HG02938 (cell line): Measurements from ENCODE around the gene ROGDI.

Experiments used
- ATAC-seq: cut with Tn5 transposase; IDR thresholded peaks from one replicate; pipeline ENCODE4 v1.9.1; 2021; ENCODE audit warnings: mild to moderate bottlenecking, moderate library complexity; ENCODE audit not compliant: unreplicated experiment

ROGDI gene

DNA sequence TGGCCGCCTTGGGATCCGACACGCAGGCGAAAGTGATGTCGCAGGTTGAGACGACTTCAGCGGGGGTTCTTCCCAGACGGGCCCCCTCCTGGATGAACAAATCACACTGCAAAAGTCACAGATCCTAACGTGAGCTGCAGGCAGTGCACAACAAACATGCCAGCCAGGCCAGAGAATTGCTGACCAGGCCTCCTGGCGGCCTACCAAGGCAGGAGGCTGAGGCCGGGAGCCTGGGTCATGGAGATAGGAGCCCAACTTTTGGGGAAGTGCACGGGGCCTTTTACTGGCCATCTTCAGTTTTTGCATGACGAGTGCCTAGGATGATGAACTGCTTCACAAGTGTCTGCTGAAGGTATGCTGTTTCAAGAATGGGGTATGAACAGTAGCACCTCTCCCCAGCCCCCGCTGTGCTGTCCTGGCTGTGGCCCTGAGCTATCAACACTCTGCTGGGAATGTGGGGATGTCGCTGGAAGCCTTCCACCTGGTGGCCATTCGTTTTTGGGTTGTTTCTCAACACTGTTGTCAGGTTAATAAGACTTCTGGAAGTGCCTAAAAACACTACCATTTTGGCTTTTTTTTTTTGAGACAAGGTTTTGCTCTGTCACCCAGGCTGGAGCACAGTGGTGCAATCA lies 12.2 kb upstream of the ROGDI start:
- ATAC-seq = no peak

DNA sequence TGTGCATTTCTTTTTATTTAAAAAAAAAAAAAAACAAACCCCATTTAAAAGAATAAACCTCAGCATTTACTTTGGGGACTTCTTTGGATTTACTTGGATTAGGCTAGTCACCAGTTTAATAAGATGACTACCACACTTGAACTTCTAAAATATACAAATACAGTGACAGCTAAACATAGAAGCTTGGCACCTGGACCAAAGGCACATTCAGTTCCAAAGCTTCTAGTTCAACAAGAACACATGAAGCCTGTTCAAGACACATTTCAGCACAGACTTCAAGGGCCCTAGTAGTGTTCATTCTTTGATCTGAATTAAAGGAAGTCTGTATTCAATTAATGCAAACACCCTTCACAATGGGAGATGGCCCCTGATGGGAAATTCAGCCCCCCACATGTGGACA lies 11.6 kb upstream of the ROGDI start:
- no peak for ATAC-seq

DNA sequence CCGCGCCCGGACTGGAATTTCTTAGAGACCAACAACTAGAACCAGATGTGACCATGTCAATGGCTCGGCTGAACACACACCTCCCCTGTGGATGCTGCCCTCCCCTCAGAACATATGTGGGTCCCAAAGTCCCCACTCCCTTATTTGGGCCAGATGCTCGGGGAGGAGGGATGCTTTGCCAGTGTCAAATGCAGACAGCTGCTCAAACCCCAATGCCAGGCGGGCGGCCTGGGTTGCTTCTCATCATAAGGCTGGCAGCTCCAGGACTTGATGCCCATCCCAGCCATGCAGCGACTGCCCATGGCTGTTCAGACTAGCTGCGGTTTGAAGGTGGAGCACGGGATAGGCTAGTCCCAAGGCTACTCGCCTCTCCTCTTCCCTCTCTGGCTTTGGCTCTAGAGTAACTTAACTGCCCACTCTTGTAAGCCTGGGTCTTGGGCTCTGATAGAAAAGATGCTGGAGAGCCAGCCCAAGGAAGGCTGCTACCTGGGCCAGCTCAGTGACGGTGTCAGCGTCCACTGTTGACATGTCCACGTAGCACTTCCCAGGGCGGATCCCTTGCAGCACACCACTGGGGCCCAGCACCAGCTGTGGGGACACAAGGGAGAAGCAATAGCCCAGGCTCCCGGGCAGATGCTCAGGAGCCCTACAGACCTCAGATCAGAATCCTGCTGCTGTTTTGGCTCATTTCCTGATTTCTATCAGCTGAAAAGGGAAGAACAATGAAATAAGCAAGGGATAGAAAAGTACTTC lies 11.0 kb upstream of the ROGDI start:
- ATAC-seq = no peak

DNA sequence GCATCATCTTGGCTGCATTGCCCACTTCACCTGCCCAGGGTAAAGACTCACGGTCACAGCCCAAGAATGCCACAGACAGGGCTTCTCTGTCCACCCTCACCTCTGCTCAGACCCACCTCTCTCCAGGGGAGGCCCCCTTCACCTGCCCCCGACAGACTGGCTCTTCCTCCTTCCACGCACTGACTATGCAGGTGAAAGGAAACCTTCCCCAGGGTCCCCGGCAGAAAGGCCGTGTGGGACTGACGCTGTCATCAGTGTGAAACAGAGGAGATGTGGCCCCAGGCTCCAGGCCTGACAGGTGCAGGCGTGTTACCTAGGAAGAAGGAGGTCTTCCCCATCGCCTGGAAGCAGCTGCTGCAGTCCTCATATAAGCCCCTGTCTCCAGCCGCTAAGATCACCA lies 9.3 kb upstream of the ROGDI start:
- ATAC-seq = no peak

DNA sequence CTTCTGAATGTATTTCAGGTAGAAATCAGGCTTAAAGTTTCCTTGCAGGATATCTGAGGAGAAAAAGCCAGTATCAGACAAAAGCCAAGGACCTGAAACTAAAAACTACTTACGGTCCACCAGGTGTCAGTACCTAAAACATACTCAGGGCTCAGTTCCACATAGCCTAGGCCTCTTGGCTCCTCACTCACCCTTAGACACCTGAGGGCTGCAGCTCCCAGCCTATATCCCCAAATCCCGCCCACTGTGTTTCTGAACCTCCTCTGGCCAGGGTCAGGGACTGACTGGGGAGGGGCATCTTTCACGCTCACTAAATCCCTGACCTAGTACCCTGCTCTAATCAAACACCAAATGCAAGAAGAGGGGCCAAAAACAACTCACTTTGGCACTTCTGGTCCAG lies 8.8 kb upstream of the ROGDI start:
- no peak for ATAC-seq

DNA sequence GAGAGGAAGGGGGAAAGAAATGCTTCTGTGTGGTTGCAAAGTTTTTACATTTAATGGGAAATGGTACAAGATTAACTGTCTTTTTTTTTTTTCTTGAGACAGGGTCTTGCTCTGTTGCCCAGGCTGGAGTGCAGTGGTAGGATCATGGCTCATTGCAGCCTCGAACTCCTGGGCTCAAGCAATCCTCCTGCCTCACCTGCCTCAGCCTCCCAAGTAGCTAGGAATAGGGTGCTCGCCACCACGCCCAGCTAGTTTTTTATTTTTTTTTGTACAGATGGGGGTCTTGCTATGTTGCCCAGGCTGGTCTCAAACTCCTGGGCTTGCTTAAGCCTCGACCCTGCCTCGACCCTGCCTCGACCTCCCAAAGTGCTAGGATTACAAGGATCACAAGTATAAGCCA lies 3.8 kb upstream of the ROGDI start:
- ATAC-seq = no peak

DNA sequence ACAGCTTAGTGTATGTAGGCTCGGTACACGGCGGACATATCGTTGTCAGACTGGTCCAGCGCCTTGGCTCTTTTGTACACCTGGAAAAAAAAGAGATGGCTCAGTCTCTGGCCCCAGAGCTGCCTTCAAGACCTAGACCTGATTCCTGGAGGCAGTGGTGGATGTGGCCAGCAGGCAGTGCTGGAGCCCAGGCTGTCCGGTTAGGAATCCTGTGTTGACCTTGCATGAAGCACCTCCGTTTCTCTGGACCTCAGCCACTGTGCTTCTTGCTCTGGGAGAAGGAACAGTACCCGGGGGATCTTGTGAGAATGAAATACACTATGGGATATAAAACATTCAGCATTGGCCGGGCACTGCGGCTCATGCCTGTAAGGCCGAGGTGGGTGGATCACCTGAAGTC lies 2.8 kb upstream of the ROGDI start:
- ATAC-seq = no peak

DNA sequence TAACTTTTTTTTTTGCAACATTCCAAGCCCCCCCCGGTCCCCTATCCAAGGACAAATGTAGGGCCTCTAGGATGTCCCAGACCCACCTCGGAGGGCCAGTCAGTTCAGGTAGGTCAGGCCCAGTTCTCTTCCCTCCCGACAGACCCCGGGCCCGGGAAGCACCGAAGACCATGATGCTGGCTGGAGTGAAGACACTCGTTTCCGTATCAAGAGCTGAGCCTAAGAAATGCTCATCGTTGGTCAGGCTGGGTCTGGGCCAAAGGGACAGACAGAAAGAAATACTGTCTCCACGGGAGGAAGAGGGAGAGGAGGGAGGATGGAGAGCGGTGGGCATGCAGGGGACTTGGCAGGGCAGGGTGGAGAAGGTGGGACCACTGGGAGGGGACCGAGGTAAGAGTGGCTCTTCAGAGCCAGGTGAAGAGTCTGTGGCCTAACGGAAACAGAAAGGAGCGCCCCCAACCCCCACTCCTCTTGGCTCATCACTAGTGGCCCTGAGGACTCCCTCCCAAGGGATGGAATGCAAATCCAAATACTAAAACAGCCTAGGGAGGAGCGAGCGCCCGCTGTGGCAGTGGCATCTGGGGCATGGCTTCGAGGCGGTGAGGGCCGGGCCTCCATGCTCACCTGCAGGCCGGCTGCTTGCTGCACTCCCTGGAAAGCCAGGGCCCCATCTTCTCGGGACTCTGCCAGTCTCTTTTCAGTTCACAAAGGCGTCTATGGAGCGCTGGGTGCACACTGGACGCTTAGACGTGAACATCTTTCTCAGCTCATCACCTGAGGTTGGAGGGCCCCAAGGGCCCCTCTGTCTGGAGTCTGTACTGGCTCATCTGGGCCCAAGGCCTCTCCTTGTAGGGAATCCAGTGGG lies 1.7 kb upstream of the ROGDI start:
- ATAC-seq = no peak

DNA sequence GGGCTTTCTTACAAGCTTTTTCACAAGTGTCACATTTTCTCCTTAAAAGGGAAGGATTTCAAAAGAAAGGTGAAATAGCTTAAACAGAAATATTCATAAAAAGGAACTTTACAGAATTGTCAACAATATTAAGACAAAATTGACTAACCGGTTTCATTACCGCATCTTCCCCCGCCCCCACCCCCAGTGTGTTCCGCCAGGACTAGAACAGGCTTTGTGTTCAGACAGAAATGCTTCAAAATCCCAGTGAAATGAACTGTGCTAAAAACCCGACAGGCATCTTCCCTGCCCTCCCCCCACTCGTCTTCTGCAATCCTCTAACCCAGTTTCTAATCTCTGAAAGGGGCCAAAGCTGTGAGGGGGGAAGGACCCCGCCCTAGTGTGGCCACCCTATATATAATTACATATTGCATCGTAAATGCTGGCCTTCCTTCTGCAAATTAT lies 990 bp upstream of the ROGDI start:
- ATAC-seq = no peak

DNA sequence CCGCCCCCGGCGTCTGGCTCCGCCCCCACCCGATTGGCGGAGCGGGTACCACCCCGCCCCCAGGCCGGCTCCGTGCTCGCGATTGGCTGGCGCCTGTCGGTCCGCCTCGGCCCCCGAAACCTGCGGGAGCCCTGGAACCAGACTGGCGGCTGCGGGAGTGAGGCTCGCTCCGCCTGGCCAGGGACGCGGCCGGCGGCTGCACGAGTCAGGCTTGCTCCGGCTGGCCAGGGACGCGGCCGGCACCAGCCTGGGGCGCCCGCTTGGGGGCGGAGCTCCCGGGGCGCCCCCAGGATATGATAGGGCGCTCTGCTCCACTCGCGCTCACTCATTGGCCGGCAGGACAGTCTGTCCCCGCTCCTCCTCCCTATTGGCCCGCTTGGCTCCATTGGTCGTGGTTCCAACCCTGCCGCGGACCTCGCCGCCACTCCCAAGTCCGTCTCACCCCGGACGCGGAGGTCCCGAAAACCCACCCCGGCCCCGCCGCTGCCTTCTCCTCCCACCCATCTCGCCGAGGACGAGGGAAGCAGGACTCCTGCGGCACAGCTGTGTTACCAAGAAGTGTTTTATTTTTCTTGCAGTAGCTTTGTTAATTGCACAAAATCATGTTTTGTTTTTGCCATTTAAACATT lies 340 bp upstream of the ROGDI start:
- peak; percentile 85 for ATAC-seq

DNA sequence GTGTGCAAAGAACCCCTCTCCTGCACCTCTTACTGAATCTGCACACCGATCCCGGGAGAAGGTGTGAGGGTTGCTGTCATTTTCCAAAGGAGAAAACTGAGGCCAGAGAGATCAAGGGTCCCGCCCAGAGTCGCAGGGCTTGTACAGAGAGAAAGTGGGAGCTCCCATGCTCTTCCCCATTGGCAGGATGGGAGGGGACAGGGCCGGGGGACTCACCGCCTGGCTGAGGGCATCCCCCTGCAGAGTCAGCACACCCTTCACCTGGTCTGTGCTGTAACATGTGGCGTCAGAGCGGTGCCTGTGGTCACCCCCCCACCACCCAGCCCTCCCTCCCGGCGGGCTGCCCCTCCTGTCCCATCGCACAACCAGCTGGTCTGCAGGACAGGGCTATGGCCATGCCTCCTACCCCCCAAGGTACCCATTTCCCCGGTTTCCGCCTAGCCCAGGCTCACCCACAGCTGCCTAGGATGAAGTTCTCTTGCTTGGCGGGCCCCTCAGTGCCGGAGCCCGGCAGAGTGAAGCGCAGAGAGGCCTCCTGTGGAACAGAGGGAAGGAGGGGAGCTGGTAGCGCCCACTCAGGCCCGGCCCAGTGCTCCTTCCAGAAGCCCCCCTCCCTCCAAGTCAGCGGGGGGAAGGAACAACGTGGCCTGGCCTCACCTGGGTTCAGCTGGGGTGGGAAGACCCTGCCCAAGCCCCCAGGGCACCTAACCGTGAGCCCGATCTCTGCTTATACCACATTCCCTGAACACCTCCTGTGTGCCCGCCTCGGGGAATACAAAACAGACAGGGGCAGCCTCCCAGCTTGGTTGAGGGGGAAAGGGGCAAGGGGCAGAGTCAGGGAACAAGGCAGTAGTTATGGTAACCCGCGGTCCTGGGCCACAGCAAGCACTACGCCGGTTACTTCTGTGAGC lies 1.1 kb downstream of the ROGDI start:
- ATAC-seq = no peak

DNA sequence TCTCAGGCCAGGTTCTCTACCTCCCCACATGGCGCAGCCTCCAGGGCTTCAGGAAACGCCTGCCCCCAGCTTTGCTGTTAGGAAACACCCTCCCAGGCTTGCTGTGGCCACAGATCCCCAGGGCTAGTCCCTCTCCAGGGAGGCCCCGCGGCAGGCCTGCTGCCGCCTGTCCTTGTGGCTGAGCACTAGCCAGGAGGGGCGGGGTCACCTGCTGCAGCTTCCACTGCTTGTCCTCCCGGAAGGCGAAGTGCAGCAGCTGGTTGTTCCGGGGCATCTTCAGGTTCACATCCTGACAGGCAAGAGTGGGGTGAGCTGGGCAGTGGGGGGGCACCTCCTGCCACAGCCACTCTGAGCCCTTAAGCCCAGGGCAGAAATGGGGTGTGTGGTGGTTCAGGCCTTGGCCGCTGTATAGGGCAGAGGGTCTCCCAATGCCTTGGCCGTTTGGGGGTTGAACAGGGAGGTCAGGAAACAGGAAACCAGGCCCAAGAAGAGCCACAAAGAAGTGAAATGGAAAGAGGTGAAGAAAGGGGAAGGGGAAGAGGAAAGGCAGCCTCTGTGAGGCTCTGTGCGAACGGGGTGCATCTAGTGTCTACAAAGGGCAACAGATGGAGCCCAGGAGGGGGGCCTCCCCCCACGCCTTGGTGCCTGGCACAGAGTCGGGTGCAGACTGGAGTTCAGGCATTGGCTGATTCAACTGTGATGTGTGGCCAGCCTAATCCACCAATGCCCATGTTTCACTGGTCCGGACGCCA lies 2.0 kb downstream of the ROGDI start:
- ATAC-seq = no peak

DNA sequence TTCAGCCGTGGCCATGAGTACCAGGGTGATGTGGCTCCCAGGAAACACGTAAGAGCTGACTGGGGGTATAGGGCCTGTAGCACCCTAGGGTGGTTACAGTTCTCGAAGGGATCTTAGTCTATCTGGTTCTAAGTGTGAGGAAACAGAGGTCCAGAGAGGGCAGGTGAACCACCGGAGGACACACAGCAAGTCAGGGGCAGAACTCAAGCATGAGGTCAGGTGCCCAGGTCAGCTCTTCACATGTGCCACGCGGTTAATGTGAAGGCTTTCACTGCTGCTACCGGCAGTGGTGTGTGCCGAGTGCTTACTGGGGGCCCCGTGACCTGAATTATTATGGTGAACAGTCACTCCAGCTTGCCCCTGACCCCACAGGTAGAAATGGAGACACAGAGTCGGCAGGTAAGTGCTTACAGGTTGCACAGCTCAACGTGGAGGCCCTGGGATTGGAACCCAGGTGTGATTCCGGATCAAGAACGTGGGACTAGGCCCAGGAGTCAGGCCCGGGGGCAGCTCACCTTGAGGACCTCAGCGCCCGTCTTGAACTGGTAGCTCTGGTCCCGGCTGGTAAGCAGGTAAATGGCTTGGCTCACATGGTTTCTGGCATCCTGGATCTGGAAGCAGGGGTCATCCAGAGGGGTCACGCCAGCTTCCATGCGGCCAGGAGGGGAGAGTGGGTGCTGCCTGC lies 3.1 kb downstream of the ROGDI start:
- ATAC-seq = no peak

DNA sequence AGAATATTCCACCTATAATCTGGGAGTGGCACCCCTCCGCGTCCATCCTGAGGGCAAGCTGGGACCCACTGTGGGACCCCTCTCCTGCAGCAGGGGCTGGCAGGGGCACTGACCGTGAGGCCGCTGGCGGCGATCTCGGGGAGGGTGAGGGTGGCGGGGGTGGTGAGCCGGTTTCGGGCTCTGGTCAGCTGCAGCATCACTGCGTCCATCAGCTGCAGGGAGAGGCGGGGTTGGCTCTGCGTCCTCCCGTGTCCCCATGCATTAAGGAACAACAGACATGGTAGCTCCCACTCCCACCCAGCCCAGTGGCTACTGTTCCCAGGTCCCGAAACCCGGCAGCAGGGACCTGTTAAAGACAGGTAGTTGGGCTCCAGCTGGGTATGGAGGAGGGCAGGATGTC lies 4.0 kb downstream of the ROGDI start:
- no peak for ATAC-seq

DNA sequence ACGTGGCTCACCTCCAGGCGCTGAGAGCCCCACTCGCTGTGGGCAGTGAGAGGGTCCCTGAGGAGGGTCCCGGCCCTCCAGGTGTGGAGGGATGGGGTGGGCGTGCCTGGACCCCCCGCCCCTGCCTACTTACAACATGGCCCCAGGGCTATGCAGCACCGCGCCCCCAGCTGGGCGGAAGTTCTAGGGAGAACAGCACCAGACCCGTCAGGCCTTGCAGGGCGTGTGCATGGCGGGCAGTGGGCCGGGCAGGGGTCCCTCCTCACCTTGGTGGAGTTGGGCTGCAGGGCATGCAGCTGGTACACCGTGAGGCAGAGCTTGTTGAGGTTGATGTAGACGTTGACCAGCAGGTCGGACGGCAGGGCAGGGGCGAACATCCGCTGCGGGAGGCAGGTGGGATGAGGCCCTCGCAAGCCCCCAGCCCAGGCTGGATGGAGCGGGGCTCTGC lies 4.6 kb downstream of the ROGDI start:
- ATAC-seq = no peak

DNA sequence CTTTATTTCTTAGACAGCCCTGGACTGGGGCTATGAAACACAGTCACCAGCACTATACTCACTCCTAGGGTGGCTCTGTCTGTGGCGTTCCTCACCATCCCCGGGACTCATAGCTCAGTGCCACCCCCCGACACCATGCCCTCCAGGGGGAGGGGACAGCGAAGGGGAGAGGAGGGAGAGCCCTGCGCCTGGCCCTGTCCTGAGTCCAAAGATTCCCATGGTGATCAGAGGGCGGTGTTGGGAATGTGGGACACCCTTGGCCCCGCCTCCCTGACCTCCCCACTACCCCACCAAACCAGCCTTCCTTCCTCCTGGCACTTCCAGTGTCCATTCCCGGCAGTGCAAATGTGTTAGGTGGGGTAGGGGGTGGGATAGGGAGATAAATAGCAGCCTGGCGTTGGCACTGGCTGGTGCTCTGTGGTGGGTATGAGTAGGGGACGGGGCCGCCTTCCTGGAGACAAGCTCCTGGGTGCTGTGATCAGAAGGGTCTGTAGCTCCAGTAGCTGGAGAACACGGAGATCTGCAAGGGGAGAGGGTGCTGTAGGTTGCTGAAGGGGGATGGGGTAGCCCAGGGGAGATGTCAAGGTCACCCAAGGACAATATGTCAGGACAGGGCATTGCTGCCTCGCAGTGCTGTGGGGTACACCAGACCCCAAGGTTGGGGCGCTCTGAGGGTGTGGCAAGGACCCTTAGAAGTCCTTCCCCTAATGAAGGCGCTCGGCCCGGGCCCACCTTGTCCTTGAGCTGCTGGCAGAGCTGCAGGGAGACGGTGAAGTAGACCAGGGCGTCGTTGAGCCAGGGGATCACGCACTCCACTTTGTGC lies 5.2 kb downstream of the ROGDI start:
- ATAC-seq = no peak

DNA sequence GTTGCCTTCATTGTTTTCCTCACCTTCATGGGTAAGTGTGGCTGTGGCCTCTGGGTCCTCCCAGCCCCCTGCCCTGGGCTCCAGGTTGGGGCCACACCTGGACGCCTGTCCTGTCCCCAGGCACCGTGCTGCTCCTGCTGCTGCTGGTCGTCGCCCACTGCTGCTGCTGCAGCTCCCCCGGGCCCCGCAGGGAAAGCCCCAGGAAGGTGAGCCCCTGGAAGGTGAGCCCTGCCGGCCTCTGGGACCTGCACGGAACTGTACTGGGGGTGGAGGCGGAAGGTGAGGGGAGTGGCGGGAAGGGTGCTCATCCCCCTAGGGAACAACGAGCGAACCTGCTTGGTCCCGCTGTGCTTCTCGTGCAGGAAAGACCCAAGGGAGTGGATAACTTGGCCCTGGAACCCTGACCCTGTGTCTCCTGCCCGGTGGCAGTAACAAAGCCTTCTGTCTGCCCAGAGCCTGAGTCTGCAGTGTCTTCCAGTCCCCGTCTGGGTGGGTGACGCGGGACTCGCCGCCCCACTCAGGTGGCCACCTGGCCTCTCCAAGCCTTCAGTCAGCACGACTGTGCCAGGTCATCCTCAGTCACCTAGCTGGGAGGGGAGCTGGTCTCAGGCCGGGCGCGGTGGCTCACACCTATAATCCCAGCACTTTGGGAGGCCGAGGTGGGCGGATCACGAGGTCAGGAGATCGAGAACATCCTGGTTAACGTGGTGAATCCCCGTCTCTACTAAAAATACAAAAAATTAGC lies 6.4 kb downstream of the ROGDI start:
- no peak for ATAC-seq
